Erythroblast (primary cell): ENCODE data around the gene NALF2.

Experiments used
- GATA1 ChIP-seq: IDR thresholded peaks from 2 replicates; pipeline ENCODE4 v1.6.1; 2011; ENCODE audit warnings: low read depth, mild to moderate bottlenecking, control low read depth, low read length, moderate library complexity
- POLR2A ChIP-seq: IDR thresholded peaks from 2 replicates; pipeline ENCODE4 v1.6.1; 2011; ENCODE audit warnings: mild to moderate bottlenecking, low read length

GRCh38 chrX:69510914-69511513 lies 6.9 kb downstream of the NALF2 start:
- TF ChIP-seq POLR2A (no peak), GATA1 (no peak)
